RPMI7951 (cell line): ENCODE data around the gene ARPC2. TPM values are rescaled to one million over a fixed set of nuclear protein-coding genes. Genes with fewer than 3 reads are reported as not detected.
A peak's percentile ranks its signal among the peaks of the same experiment; 100 is the strongest.
"Not testable (repeated sequence)": the region's sequence is repeated elsewhere in the genome, so short reads cannot be mapped to it uniquely, and the experiment has no call there.

ENCODE experiments used
- DNase-seq: peaks from one replicate; pipeline ENCODE4 v3.0.0-alpha.2; 2012; ENCODE audit warnings: low read depth
- total RNA-seq: library from RNA; depleted of rRNA; stranded (reverse); fragments of >200 nt; shearing (Covaris generic); gene quantifications from 2 replicates; pipeline ENCODE4 v1.2.3, GENCODE V29; 2014

The ARPC2 gene
- total RNA-seq, 1 experiment from 2014 or later: 648 TPM

DNA sequence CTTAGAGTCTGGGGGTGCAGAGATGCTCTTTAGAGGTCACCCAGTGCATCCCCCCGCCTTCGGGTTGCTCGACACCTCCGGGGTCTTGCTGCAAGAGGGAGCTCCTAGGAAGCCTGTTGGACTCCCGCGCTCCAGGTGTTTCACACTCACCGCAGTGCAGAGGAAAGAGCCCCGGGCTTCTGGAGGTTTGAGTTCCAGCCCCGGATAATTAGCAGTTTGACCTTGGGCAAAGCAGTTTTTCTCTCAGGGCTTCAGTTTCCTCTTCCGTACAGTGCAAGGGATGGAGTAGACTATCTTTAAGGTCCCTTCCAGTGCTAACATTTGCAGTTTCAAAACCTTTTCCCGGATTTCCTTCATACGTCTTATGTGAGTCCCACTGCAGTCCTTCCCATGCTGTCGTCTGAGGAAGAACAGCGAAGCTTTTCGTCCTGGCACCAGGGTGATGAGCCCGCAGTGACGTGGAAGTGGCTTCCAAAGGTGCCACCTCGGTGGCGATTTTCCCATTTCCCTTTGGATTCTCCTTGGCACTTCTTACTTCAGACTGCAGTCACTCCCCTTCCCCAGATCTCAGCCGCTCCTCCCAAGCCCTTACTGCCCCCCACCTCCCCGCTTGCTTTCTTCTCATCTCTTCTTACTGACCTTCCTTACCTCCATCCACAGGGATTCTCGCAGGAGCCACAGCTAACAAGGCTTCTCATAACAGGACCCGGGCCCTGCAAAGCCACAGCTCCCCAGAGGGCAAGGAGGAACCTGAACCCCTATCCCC is 53.9 kb downstream of the ARPC2 start:
- no peak for DNase-seq

DNA sequence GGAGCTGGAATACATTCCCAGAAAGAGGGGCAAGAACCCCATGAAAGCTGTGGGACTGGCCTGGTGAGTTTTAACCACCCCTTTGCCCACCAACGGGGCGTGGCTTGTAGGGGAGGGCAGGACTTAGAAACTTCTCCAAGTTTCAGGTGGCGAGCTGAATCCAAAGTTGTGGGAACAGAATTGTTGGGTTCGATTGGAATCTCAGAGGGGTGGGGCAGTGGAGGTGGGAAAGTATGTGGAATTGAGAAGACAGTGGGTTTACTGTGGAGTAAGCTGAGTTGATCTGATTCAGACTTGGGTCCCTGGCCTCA is 54.5 kb downstream of the ARPC2 start:
- no peak for DNase-seq

DNA sequence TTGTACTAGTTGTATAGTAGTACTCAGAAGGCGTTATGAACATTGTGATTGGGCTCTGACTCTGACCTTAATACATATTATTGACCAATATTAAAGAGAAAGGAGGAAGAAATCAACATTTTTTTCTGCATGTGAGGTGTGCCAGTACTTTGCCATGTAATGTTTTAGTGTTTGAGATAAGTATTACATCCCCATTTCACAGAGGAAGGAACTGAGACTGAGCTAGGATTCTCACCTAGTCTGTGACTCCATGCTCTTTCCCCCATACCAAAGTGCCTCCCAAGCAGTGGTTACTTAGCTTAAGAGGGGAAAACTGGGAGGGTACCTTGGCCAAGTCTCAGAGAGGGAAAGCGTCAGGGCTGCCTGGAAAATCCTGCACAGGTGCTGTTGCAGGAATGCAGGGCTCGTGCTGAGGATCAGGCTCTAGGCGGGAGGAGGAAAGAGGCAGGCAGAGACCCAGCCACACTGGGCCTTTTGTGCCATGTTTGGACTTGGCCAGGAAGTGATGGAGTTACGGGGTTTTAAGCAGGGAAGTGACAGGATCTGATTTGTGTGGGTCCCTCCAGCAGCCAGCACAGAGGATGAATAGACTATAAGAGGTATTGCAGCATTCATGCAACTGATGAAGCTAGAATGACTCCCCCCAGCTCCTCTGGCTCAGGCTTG is 55.0 kb downstream of the ARPC2 start:
- DNase-seq: no peak

DNA sequence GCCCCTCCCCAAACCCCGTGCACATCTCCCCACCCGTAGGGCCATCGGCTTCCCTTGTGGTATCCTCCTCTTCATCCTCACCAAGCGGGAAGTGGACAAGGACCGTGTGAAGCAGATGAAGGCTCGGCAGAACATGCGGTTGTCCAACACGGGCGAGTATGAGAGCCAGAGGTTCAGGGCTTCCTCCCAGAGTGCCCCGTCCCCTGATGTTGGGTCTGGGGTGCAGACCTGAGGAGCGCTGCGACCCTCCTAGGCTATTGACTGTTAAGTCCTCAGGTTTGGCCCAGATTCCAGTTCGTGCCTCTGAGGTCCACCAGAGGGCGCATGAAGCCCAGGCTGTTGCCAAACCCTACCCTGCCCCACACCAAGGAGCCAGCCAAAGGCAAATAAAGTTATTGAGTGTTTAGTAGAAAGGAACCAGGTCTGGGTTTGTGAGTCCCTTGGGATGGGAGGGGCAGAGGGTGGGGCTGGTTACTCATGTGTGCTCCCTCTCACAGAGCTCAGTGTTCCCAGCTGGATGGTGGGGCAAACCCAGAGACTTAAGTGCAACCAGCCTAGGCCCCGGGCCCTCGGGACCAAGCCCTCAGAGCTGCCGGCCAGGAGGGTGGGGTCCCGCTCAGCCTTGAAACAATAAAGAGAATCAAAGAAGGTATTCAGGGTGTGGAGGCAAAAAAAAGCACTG is 55.7 kb downstream of the ARPC2 start:
- DNase-seq: peak; percentile 89

DNA sequence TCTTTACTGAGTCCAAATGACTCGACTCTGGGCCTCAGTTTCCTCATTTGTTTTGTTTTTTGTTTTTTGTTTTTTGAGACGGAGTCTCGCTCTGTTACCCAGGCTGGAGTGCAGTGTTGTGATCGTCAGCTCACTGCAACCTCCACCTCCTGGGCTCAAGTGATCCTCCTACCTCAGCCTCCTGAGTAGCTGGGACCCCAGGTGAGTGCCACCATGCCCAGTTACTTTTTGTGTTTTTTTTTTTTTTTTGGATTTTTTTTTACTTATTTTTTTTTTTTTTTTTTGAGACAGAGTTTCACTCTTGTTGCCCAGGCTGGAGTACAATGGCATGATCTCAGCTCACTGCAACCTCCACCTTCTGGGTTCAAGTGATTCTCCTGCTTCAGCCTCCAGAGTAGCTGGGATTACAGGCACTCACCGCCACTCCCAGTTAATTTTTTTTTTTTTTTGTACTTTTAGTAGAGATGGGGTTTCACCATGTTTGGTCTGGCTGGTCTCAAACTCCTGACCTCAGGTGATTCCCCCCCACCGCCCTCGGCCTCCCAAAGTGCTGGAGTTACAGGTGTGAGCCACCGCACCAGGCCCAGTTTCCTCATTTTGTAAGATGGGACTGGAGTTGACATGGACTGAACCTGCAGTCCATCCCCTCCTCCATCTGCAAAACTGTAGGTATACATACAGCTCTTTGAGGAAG is 56.4 kb downstream of the ARPC2 start:
- not testable (repeated sequence) for DNase-seq

DNA sequence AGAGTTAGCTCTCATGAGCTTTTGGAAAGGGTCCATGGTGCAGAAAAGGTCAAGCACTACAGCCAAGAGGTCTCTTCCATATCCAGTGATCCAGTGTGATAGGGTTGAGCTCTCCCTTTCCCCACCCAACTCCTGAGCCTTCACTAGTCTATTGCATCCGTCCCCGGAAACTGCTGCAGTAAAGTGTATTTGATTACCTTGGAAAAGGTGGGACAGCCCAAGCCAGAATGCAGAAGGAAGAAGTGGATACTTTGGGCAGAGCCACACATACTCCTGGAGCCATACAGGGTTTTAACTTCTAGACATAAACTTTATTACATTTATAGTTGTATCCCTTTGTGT is 56.9 kb downstream of the ARPC2 start:
- DNase-seq: no peak

DNA sequence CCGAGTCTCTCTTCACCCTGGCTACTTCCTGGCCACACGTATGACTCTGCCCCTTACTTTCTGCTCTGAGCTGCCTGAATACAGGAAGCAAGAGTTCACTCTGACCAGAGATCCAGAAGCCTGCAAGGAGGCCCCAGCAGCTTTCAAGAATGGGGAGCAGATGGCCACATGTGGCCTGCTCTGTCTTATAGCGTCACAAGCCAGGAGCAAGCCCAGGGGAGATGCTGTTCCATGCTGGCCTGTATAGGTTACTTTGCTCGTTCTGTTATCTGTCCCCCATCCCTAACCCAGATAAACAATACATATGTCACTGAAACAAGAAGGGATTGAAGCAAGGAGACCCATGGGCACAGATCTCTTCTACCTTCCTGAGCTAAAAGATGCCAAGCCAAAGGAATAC is 57.6 kb downstream of the ARPC2 start:
- DNase-seq: no peak

DNA sequence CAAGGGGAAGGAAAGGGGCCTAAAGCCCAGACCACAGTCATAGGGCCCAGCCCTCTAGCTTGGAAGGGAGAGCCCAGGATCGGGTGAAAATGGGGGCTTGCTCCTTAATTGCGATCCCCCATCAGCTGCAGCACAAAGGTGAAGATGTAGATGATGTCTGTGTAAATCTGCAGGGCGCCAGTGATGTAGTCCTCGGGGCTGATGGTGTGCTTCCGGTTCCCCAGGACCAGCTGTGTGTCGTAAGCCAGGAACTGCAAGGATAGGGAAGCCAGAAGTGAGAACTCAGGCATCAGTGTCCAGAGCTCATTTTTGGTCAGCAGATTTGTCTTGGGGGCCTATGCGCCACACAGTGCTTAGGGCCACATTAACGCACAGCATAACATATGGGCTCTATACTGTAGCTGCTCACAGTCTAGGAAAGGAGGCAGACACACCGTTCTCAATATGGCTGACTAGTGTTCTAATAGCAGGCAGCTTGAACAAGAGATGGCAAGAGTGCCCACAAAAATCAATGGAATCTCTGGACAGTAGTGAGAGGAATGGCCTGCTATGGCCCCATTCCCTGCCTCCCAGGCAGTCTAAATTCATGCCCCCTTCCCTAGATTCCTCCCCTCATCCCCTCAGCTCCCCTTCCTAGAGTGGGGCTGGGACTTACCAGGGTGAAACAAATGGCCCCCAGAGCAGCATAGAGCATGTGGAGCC is 58.5 kb downstream of the ARPC2 start:
- DNase-seq: no peak

DNA sequence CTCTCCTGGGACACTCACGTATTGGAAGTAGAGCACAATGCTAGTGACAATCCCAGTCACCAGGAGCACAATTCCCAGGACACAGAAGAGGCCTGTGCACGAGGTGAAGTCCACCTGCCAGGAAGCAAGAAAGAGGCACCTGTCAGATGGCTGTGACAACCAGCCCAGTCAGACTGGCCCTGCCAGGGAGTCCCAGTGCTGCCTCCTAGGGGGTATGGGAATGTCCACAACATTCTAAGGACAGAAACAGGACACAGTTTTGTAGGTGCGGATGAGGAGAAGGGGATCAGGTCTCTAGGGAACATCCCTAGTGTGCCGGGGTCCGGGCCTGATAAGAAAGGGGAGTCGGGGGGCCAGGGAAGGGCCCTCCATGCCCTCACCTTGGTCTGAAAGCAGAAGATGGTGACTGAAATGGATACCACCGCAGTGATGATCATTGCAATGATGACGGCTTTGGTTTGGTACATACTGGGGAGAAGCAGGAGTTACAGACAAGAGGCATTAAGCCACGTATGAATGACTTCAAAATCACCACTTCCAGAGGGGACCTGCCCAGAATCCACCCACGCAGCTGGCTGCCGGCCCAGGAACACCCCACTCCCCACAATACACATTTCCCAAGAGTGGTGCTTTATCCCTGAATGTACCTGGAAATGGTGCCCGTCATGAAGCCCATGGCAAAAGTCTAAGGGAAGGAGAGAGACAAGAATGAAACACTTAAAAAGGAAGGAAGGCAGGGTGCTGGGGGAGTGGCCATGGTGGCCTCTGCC is 60.2 kb downstream of the ARPC2 start:
- no peak for DNase-seq

DNA sequence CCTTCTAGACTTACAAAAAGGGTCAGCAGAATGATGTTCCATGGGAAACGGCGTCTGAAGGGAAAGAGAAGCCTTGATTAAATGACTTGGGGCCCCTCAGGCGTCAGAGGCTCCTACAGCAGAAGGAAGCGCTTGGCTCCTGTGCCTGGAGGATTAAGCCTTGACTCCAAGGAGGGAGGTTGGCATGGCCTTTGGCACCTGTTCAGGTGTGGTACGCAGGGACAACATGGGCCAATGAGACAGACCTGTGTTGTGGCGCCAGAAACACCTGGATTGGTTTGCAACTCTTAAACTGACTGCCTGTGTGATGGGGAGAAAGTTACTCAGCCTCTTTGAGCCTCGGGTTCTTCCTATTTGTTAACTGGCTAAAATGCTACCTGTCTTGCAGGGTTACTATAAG is 60.9 kb downstream of the ARPC2 start:
- no peak for DNase-seq

DNA sequence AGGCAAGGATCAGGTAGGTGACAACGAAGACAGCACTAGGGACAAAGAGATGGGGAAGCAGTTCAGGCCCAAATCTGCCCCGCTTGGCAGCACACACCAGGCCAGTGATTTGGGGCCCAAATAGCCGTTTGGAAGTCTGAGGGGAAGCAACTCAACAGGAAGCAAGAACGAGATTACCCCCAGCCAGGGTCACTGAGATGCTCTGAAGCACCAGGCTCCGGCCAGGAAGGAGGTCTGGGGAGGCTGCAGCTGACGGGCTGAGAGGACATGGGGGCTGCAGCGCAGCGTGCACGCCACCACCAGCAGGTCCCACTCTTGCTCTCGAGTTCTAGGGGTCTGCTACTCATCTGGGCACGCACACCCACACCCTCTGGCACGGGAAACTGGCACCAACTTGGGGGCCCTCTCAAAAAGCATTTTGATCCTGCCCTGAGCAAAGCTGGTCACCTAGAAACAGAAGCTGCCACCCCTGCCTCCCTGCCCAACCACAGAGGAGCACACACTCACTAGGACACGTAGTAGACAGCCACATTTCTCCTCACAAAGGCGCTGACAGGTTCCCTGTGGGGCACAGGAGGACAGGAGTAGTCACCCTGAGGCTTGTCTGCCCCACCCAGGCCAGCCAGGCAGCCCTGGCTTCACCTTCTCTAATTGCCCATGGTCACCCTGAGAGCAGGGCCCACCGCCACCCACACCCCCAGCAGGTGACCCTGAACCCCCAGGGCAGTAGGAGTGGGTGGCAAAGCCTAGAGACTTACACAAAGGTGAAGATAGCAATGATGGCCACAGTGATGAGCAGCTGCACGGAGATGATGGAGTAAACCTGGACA is 61.8 kb downstream of the ARPC2 start:
- DNase-seq: no peak

DNA sequence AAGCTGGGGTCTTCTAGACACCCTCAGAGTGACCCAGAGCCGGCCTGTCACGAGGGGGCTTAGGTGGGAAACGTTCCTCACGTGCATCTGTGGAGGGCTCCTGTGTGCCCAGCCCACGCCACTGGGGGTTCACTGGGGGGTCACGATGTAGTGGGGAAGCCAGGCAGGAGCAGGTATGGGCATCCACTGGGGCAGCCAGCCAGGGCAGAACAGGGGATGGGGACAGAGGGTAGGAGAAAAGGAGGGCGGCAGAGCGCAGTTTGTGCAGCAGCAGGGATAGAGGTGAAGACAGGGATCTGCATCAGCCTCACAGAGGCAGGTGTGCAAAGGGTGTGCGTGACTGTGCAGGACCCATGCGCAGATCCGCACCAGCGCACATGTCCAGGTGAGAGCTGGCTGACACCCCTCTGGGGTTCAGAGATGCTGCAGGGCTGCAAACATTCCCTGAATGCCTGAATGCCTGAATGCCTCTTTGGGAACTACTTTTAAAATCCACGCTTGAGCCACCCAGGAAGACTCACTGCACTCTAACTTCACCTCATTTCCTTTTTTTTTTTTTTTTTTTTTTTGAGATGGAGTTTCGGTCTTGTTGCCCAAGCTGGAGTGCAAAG is 63.4 kb downstream of the ARPC2 start:
- no peak for DNase-seq

DNA sequence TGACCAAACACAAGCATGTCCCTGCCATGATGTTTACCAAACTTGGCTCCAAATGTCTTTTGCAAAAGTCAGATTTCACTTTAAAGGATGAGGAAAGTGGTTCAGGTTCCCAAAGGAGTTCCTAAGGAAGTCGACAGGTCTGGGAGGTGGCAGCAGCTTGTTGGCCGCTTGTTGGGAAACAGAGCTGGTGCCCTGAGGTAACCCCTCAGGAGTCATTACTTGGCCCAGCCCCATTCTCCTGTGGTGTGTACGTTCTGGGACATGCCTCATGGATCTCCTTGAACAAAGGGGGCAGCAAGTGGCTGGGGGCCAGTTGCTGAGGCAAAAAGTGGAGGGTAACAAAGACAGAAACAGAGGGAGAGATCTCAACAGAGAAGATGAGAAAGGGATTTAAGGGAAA is 64.5 kb downstream of the ARPC2 start:
- DNase-seq: no peak

DNA sequence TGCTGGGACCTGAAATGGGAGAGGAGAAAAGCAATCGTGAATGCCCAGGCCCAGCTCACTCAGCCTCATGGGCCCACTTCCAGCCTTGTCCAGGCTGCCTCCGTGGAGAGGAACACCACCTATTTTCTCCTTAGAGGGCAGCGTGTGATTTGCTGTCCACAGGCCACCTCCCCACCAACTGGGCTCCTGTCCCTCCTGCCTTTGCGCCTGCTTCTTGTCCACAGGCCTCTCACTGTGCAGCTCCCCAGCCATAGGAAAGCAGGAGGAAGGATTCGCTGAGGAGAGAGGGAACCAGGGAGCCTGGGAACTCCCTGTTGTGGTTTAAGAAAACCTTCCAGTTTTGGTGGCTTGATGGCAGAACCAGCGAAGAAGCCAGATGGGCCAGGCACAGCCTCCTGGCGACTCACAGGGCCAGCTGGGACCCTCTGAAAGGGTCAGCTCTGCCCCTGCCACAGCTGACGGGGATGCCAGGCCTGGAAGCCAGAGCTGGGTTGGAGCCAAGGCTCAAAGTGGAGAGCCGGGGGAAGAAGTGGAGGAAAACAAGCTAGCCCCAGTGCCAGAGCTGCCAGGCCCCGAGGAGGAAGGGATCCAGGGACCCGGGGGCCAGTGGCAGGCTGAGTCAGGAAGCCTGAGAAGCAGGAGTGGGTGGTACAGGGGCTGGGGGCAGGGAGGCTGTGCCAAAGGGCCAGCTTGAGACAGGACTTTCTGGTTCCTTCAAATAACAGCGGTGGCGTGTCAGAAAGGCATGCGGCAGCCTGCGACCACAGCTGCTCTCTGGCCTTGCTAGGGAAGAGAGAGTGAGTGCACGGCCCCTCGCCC is 65.4 kb downstream of the ARPC2 start:
- no peak for DNase-seq

DNA sequence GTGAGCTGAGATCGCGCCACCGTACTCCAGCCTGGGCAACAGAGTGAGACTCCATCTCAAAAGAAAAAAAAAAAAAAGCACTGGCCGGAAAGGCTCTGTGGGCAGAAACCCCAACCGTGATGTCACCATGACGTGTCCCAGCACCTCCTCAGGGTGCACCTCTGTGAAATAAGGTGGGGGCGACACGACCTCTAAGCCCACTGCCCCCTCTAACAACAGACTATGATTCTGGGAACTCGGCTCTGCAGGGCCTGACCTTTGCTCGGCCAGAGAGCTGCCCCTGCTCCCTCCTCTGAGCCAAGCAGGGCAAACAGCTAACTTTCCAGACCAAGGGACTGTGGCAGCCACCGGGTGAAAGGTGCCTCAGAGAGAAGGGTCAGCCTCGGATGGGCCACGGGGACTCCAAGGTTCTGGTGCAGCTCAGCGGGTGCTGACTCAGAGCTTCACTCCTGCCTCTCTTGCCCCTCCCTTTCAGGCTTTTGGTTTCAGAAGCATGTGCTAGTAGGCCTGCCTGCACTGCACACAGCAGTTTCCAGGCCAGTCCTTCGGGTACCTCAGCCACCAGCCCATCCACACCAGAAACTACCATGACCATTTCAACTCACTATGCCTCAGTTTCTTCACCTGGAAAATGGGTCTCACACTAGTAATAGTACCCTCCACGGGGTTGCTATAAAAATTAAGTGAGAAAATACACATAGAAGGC is 67.3 kb downstream of the ARPC2 start:
- DNase-seq: peak; percentile 73

DNA sequence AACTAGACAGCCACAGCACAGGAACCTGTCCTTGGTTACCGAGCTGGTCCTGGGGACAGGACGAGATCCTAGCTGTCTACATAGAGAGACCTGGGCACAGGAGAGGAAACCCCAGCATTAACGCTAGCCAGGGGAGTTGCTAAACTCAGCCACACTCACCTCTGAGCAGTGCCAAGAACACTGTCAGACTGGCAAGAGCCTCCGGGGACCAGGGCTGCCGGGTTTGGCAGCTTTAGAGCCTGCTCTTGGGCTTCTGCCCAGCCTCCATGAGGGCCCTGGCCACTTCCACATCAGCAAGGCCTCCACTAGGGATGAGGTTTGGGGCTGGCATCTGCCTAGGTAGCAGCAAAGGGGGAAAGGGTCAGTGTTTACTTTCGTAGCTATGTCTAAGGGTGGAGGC is 68.6 kb downstream of the ARPC2 start:
- DNase-seq: peak; percentile 60

DNA sequence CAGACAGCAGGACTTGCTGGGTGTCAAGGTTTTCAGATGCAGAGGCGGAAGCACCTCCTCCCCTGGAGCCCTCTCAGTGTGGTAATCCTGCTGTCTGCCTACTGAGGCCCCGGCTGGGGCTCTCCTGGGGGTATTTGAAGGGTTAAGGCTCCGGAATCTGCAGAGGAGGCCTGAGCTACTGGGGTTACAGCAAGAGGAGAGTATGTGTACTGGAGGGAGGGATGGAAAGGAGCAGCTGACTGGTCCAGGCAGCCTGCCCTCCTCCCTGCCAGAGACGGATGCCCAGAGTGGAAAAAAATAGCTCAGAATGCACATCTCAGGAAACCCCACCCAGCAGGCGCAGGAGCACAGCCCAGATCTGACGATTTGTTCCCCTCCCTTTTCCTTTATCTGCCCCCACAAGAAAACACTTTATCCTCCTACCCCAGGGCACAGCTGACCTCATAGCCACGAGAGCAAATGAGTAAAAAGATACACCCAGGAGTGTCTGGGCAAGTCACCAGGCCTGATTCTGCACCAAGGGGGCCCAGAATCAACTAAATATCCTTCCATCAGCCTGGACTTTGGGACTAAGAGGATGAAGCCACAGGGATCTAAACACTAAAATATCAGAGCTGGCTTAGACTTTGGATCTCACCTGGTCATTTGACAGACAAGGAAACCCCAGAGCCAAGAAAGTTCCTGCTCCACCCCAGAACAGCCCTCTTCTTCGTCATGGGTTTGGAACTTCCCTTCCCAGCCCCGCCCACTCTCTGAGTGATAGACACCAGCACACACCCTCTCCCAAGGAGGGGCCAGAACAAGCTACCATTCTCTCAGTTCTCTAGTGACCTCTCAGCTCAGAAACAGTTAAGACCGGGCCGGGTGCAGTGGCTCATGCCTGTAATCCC is 69.8 kb downstream of the ARPC2 start:
- DNase-seq: peak; percentile 96
